CD4-positive, alpha-beta memory T cell (primary cell): ENCODE measurements around the gene FOS. TPM values are rescaled to one million over a fixed set of nuclear protein-coding genes. Genes with fewer than 3 reads are reported as not detected.

Experiments
- CTCF ChIA-PET: fragments of 350-600 bp; sonication (Branson Sonifier 250); formaldehyde crosslinking; loops from one replicate; lab custom pipeline; 2021; ENCODE audit warnings: inconsistent platforms; ENCODE audit not compliant: partially characterized antibody; lab: Charles Lee
- POLR2A ChIA-PET: fragments of 350-600 bp; sonication (Branson Sonifier 250); formaldehyde crosslinking; loops from one replicate; lab custom pipeline; 2021; ENCODE audit not compliant: partially characterized antibody; lab: Charles Lee
- DNase-seq, 5 donors: peaks; one replicate each; pipeline versions ENCODE4 v3.0.0 to v3.0.0-alpha.2; 2020 to 2022; ENCODE audit warnings: mixed read lengths in 1 of 5
- H3K27ac ChIP-seq: one replicate; pipeline ENCODE4 v1.7.0; 2013; ENCODE audit warnings: low read depth, low read length
- H3K27me3 ChIP-seq: 2 replicates; pipeline ENCODE4 v1.7.0; 2013; ENCODE audit warnings: mild to moderate bottlenecking, low read length, moderate library complexity; ENCODE audit not compliant: insufficient read depth
- H3K36me3 ChIP-seq: 2 replicates; pipeline ENCODE4 v1.7.0; 2013; ENCODE audit warnings: mild to moderate bottlenecking, low read length, moderate library complexity; ENCODE audit not compliant: insufficient read depth
- H3K4me1 ChIP-seq: 2 replicates; pipeline ENCODE4 v1.7.0; 2013; ENCODE audit warnings: mild to moderate bottlenecking, low read length, moderate library complexity; ENCODE audit not compliant: insufficient read depth
- H3K4me3 ChIP-seq, 2 donors: one replicate each; pipeline ENCODE4 v1.7.0; 2013; ENCODE audit warnings: low read length in 2 of 2, mild to moderate bottlenecking in 1 of 2
- H3K9me3 ChIP-seq, 2 donors: one replicate each; pipeline ENCODE4 v1.7.0; 2013; ENCODE audit warnings: low read length in 2 of 2, control low read depth in 1 of 2; ENCODE audit not compliant: control insufficient read depth in 1 of 2
- H3K27ac Mint-ChIP-seq, 7 donors: one replicate each; pipeline ENCODE4 v1.8.0; 2020 to 2021; ENCODE audit warnings: mixed read lengths in 7 of 7, mild to moderate bottlenecking in 6 of 7, inconsistent platforms in 3 of 7, moderate library complexity in 3 of 7
- H3K27me3 Mint-ChIP-seq, 2 donors: one replicate each; pipeline ENCODE4 v1.8.0; 2020 to 2021; ENCODE audit warnings: mixed read lengths in 2 of 2
- H3K36me3 Mint-ChIP-seq, 2 donors: one replicate each; pipeline ENCODE4 v1.8.0; 2020 to 2021; ENCODE audit warnings: mixed read lengths in 2 of 2, inconsistent platforms in 1 of 2, mild to moderate bottlenecking in 1 of 2
- H3K4me1 Mint-ChIP-seq, 4 donors: one replicate each; pipeline ENCODE4 v1.8.0; 2020 to 2021; ENCODE audit warnings: mixed read lengths in 4 of 4, mild to moderate bottlenecking in 1 of 4
- H3K4me3 Mint-ChIP-seq, 8 donors: one replicate each; pipeline ENCODE4 v1.8.0; 2020 to 2021; ENCODE audit warnings: mixed read lengths in 8 of 8, mild to moderate bottlenecking in 7 of 8, moderate library complexity in 6 of 8, inconsistent platforms in 3 of 8
- H3K9me3 Mint-ChIP-seq, 8 donors: one replicate each; pipeline ENCODE4 v1.8.0; 2020 to 2021; ENCODE audit warnings: mixed read lengths in 8 of 8, mild to moderate bottlenecking in 5 of 8, inconsistent platforms in 3 of 8, moderate library complexity in 1 of 8
- intact Hi-C: fragments of 100-400 bp; cut with micrococcal nuclease; formaldehyde crosslinking; loops from one replicate; pipeline ENCODE4 v1.15.1; 2023
- polyA plus RNA-seq, 2 donors: library from polyadenylated mRNA; unstranded; fragments of 300-500 nt; fragmentation: Illumina TruSeq; gene quantifications; one replicate each; pipeline ENCODE4 v1.2.3, GENCODE V29; 2021
- total RNA-seq, 2 experiments: library from RNA; stranded (reverse); gene quantifications; one replicate each; pipeline ENCODE4 v1.2.3, GENCODE V29; 2021

FOS gene
- total and polyA plus RNA-seq, 4 experiments from 2014 or later = 4.1 to 519 (median 83.3) TPM

GRCh38 chr14:75310295-75311111 lies 31.9 kb downstream of the FOS start:
- H3K4me1 ChIP-seq = peaks cover 6% of the 10 kb centered on the region
- intact Hi-C loops = no loop called here
- H3K27me3 Mint-ChIP-seq = peaks cover 1 to 3% of the 10 kb centered on the region in 2 donors
- no peaks in the 10 kb centered on the region for H3K36me3 Mint-ChIP-seq
- no peaks in the 10 kb centered on the region for H3K9me3 Mint-ChIP-seq
- H3K27ac ChIP-seq = no peak overlapping the region
- ChIA-PET CTCF (interaction anchor here (2.8 to 11.0 kb wide), 4 partner anchors 12 to 344 kb away, joined by 10 to 121 read pairs (median 35); no protein-coding TSS in a partner anchor), POLR2A (no interaction called here)
- DNase-seq = no peak
- no peaks in the 10 kb centered on the region for H3K27me3 ChIP-seq
- H3K4me3 Mint-ChIP-seq = no peak overlapping the region
- H3K9me3 ChIP-seq = no peaks in the 10 kb centered on the region
- no peak overlapping the region for H3K27ac Mint-ChIP-seq
- peaks cover 0 to 17% (median 6%) of the 10 kb centered on the region in 4 donors for H3K4me1 Mint-ChIP-seq
- no peaks in the 10 kb centered on the region for H3K36me3 ChIP-seq
- no peak overlapping the region for H3K4me3 ChIP-seq

- peaks cover 6% of the 10 kb centered on the region for H3K4me1 ChIP-seq
- no peak overlapping the region for H3K4me3 ChIP-seq
- H3K9me3 ChIP-seq = no peaks in the 10 kb centered on the region
- POLR2A ChIA-PET = no interaction called here
- Mint-ChIP-seq H3K27ac (peak overlapping the region in 1 of 7 donors; percentile 44), H3K4me3 (no peak overlapping the region), H3K36me3 (no peaks in the 10 kb centered on the region), H3K4me1 (peaks cover 0 to 17% (median 6%) of the 10 kb centered on the region in 4 donors), H3K9me3 (no peaks in the 10 kb centered on the region), H3K27me3 (peaks cover 1 to 3% of the 10 kb centered on the region in 2 donors)
- DNase-seq = no peak
- CTCF ChIA-PET = interaction anchor here (1.4 to 11.0 kb wide), 2 partner anchors 143 to 178 kb away, joined by 3 to 121 read pairs; no protein-coding TSS in a partner anchor
- no peaks in the 10 kb centered on the region for H3K27me3 ChIP-seq
- no peaks in the 10 kb centered on the region for H3K36me3 ChIP-seq
- intact Hi-C loops = no loop called here
- H3K27ac ChIP-seq = no peak overlapping the region
Measured at GRCh38 chr14:75311356-75311755, 32.7 kb downstream of the FOS start.

- no peak for DNase-seq
- intact Hi-C loops = no loop called here
- no peaks in the 10 kb centered on the region for H3K36me3 Mint-ChIP-seq
- Histone ChIP-seq H3K4me3 (no peak overlapping the region), H3K27me3 (no peaks in the 10 kb centered on the region), H3K9me3 (no peaks in the 10 kb centered on the region), H3K4me1 (peaks cover 6% of the 10 kb centered on the region), H3K36me3 (no peaks in the 10 kb centered on the region), H3K27ac (no peak overlapping the region)
- peaks cover 0 to 4% of the 10 kb centered on the region in 2 donors for H3K27me3 Mint-ChIP-seq
- no peak overlapping the region for H3K27ac Mint-ChIP-seq
- POLR2A ChIA-PET = no interaction called here
- no peak overlapping the region for H3K4me3 Mint-ChIP-seq
- H3K4me1 Mint-ChIP-seq = peaks cover 0 to 14% (median 4%) of the 10 kb centered on the region in 4 donors
- no peaks in the 10 kb centered on the region for H3K9me3 Mint-ChIP-seq
- CTCF ChIA-PET = interaction anchor here (1.0 to 11.0 kb wide), 4 partner anchors 142 to 342 kb away, joined by 3 to 121 read pairs (median 6); no protein-coding TSS in a partner anchor
Measured at GRCh38 chr14:75312341-75312740, 33.7 kb downstream of the FOS start.

- H3K36me3 ChIP-seq = no peaks in the 10 kb centered on the region
- no peak overlapping the region for H3K4me3 ChIP-seq
- Mint-ChIP-seq H3K27ac (no peak overlapping the region), H3K9me3 (no peaks in the 10 kb centered on the region), H3K4me1 (peaks cover 0 to 9% (median 3%) of the 10 kb centered on the region in 4 donors), H3K4me3 (no peak overlapping the region), H3K36me3 (no peaks in the 10 kb centered on the region), H3K27me3 (peaks cover 0 to 4% of the 10 kb centered on the region in 2 donors)
- no peaks in the 10 kb centered on the region for H3K4me1 ChIP-seq
- no peak for DNase-seq
- no peaks in the 10 kb centered on the region for H3K27me3 ChIP-seq
- no peaks in the 10 kb centered on the region for H3K9me3 ChIP-seq
- intact Hi-C loops = no loop called here
- CTCF ChIA-PET = interaction anchor here (0.9 to 2.4 kb wide), 4 partner anchors 9 to 341 kb away, joined by 3 to 8 read pairs (median 6); no protein-coding TSS in a partner anchor
- H3K27ac ChIP-seq = no peak overlapping the region
- POLR2A ChIA-PET = no interaction called here
Measured at GRCh38 chr14:75313294-75313693, 34.7 kb downstream of the FOS start.

- no peak overlapping the region for H3K4me3 ChIP-seq
- no peak overlapping the region for H3K27ac ChIP-seq
- H3K9me3 ChIP-seq = no peaks in the 10 kb centered on the region
- Mint-ChIP-seq H3K27me3 (peaks cover 0 to 4% of the 10 kb centered on the region in 2 donors), H3K4me3 (no peak overlapping the region), H3K27ac (no peak overlapping the region), H3K9me3 (peaks cover 0 to 2% (median 0%) of the 10 kb centered on the region in 8 donors), H3K4me1 (peaks cover 0 to 9% (median 3%) of the 10 kb centered on the region in 4 donors), H3K36me3 (no peaks in the 10 kb centered on the region)
- H3K4me1 ChIP-seq = no peaks in the 10 kb centered on the region
- ChIA-PET CTCF (interaction anchor here (0.5 to 1.2 kb wide), 2 partner anchors 20 to 104 kb away, joined by 3 read pairs; no protein-coding TSS in a partner anchor), POLR2A (no interaction called here)
- no peaks in the 10 kb centered on the region for H3K36me3 ChIP-seq
- intact Hi-C loops = no loop called here
- H3K27me3 ChIP-seq = no peaks in the 10 kb centered on the region
- DNase-seq = no peak
Measured at GRCh38 chr14:75315144-75315543, 36.5 kb downstream of the FOS start.

- Mint-ChIP-seq H3K4me1 (peaks cover 0 to 6% (median under 1%) of the 10 kb centered on the region in 4 donors), H3K36me3 (no peaks in the 10 kb centered on the region), H3K27ac (no peak overlapping the region), H3K27me3 (peaks cover 0 to 4% of the 10 kb centered on the region in 2 donors), H3K4me3 (no peak overlapping the region), H3K9me3 (peaks cover 0 to 2% (median 0%) of the 10 kb centered on the region in 8 donors)
- no peak overlapping the region for H3K4me3 ChIP-seq
- no peak for DNase-seq
- no peak overlapping the region for H3K27ac ChIP-seq
- intact Hi-C loops = no loop called here
- no peaks in the 10 kb centered on the region for H3K27me3 ChIP-seq
- CTCF ChIA-PET = no interaction called here
- no peaks in the 10 kb centered on the region for H3K9me3 ChIP-seq
- H3K4me1 ChIP-seq = no peaks in the 10 kb centered on the region
- no peaks in the 10 kb centered on the region for H3K36me3 ChIP-seq
- POLR2A ChIA-PET = no interaction called here
Measured at GRCh38 chr14:75317148-75317547, 38.5 kb downstream of the FOS start.

- Mint-ChIP-seq H3K4me3 (no peak overlapping the region), H3K9me3 (peaks cover 0 to 2% (median 0%) of the 10 kb centered on the region in 8 donors), H3K27me3 (peaks cover 0 to 4% of the 10 kb centered on the region in 2 donors), H3K27ac (no peak overlapping the region), H3K4me1 (peaks cover 0 to 6% (median 0%) of the 10 kb centered on the region in 4 donors), H3K36me3 (no peaks in the 10 kb centered on the region)
- POLR2A ChIA-PET = no interaction called here
- CTCF ChIA-PET = interaction anchor here (0.9 kb wide), 1 partner anchor 10 kb away, joined by 4 read pairs; no protein-coding TSS in a partner anchor
- H3K36me3 ChIP-seq = no peaks in the 10 kb centered on the region
- no peak overlapping the region for H3K27ac ChIP-seq
- intact Hi-C loops = no loop called here
- H3K27me3 ChIP-seq = no peaks in the 10 kb centered on the region
- no peak for DNase-seq
- H3K4me3 ChIP-seq = no peak overlapping the region
- H3K4me1 ChIP-seq = no peaks in the 10 kb centered on the region
- no peaks in the 10 kb centered on the region for H3K9me3 ChIP-seq
Measured at GRCh38 chr14:75318353-75318752, 39.7 kb downstream of the FOS start.
